ENCODE data around the gene PSMD3.
A peak's percentile ranks its signal among the peaks of the same experiment; 100 is the strongest.

The PSMD3 gene

DNA sequence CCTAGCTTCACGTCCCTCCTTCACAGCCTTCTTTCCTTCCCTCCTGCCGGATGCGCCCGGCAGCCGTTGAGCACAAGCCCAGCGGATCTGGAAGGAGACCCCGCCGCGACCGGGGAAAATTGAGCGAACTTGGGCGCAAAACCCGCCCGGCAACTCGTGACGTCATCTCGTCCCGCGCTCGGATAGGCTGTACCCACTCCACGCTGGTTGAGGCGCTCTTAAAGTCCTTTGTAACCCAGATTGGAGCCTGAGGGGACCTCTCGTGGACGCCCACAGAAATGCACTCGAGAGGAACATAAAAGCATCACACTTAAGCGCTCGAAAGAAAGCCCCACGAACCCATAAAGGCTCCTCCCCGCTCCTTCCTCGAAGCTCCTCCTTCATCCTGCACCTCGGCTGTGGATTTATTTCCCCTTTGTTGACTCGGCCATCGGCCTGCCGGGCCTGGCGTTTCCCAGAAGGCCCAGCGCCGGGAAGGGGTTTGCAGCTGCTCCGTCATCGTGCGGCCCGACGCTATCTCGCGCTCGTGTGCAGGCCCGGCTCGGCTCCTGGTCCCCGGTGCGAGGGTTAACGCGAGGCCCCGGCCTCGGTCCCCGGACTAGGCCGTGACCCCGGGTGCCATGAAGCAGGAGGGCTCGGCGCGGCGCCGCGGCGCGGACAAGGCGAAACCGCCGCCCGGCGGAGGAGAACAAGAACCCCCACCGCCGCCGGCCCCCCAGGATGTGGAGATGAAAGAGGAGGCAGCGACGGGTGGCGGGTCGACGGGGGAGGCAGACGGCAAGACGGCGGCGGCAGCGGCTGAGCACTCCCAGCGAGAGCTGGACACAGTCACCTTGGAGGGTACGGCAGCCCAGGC lies at the start of gene PSMD3:
Gene PSMD3 (plus strand): TSS at position 457 of the 856 bp plus-strand sequence. CDS start 164 bp downstream, at position 621.
- H3K4me3 ChIP-seq (ENCODE audit: low read depth, low read length), result peak within 1 kb of the TSS; percentile 92
- TF ChIP-seq, protein P1, sequence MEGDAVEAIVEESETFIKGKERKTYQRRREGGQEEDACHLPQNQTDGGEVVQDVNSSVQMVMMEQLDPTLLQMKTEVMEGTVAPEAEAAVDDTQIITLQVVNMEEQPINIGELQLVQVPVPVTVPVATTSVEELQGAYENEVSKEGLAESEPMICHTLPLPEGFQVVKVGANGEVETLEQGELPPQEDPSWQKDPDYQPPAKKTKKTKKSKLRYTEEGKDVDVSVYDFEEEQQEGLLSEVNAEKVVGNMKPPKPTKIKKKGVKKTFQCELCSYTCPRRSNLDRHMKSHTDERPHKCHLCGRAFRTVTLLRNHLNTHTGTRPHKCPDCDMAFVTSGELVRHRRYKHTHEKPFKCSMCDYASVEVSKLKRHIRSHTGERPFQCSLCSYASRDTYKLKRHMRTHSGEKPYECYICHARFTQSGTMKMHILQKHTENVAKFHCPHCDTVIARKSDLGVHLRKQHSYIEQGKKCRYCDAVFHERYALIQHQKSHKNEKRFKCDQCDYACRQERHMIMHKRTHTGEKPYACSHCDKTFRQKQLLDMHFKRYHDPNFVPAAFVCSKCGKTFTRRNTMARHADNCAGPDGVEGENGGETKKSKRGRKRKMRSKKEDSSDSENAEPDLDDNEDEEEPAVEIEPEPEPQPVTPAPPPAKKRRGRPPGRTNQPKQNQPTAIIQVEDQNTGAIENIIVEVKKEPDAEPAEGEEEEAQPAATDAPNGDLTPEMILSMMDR (IDR thresholded peaks at IDR 0.05; ENCODE audit: control insufficient read depth, extremely low read depth, insufficient read depth), result peak; percentile 77
- DNase-seq (ENCODE audit: low read depth), result peak; percentile 99

GRCh38 chr17:39933912-39934311 lies 46.7 kb upstream of the PSMD3 start:
- no peak overlapping the region for H3K4me3 ChIP-seq (ENCODE audit: low read depth, low read length)
- no peak for DNase-seq (ENCODE audit: low read depth)
- TF ChIP-seq, protein P1 (IDR thresholded peaks at IDR 0.05; ENCODE audit: control insufficient read depth, extremely low read depth, insufficient read depth), result no peak

- H3K4me3 ChIP-seq (ENCODE audit: low read depth, low read length), result no peak overlapping the region
- TF ChIP-seq, protein P1 (IDR thresholded peaks at IDR 0.05; ENCODE audit: control insufficient read depth, extremely low read depth, insufficient read depth), result no peak
- DNase-seq (ENCODE audit: low read depth), result peak; percentile 13
Measured at GRCh38 chr17:39934324-39934723, 46.3 kb upstream of the PSMD3 start.

DNA sequence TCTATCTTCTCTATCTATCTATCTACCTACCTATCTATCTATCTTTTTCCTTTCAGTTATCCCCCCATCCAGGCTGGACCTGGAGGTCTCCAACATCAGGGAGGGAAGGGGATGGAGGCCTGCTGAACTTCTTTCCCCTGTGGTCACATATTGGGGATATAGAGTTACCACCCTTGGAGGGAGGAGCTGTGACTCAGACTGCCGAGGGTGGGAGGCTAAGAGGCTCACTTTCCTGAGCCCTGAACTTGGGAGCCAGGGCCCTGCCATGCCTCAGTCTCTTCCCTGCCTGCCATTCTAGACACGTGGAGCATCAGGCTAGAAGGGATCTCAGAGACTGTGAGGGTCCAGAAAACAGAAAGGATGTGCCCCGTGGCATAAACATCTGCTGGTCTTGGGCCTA lies 44.7 kb upstream of the PSMD3 start:
- no peak overlapping the region for H3K4me3 ChIP-seq (ENCODE audit: low read depth, low read length)
- no peak for DNase-seq (ENCODE audit: low read depth)
- TF ChIP-seq, protein P1 (IDR thresholded peaks at IDR 0.05; ENCODE audit: control insufficient read depth, extremely low read depth, insufficient read depth), result no peak

DNA sequence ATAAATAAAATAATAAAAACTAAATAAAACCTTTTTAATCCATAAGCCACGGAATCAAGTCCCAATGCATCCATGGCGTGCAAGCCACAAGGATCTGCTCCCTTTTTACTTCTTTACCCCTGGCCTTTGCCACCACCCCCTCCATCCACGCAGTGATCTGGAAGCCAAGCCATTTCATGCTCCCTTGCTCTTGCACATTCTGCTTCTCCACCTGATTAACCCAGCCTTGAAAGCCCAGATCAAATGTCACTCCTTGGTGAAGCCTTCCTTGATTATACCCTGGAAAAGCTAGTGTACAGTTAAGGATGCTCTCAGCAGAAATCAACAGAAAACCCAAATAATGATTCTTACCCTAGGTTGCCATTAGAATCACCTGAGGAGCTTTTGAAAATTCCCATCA lies 43.2 kb upstream of the PSMD3 start:
- no peak for DNase-seq (ENCODE audit: low read depth)
- TF ChIP-seq, protein P1 (IDR thresholded peaks at IDR 0.05; ENCODE audit: control insufficient read depth, extremely low read depth, insufficient read depth), result no peak

DNA sequence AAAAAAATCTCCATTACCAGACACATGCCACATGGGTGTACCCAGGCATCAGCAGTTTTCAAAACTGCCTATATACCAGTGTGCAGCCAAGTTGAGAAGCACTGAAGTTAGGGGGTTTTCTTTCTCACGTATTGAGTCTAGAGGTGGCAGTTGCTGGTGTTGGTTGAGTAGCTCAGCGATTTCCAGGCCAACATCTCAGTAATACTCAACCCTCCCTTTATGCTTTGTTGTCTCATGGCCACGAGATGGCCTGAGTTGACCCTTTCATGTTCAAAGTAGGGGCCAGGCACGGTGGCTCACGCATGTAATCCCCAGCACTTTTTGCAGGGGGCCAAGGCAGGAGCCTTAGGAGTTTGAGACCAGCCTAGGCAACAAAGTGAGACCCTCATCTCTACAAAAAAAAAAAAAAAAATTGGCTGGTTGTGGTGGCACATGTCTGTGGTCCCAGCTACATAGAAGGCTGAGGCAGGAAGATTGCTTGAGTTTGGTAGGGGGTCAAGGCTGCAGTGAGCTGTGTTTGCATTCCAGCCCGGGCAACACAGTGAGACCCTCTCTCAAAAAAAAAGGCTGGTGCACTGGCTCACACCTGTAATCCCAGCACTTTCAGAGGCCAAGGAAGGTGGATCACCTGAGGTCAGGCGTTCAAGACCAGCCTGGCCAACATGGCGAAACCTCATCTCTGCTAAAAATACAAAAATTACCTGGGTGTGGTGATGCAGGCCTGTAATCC lies 42.3 kb upstream of the PSMD3 start:
- TF ChIP-seq, protein P1 (IDR thresholded peaks at IDR 0.05; ENCODE audit: control insufficient read depth, extremely low read depth, insufficient read depth), result no peak
- DNase-seq (ENCODE audit: low read depth), result no peak
- no peak overlapping the region for H3K4me3 ChIP-seq (ENCODE audit: low read depth, low read length)

More for the DNA sequence above, 43.2 kb upstream of the PSMD3 start:
- no peak overlapping the region for H3K4me3 ChIP-seq (ENCODE audit: low read depth, low read length)

Measured in LNCaP clone FGC (cell line).